ENCODE results near the gene ERGIC2. TPM values are rescaled to one million over a fixed set of nuclear protein-coding genes. Genes with fewer than 3 reads are reported as not detected.

ERGIC2 gene
- total and polyA plus RNA-seq, 10 of the 15 experiments (the other 5 are each of a cell fraction or from before 2014, with no cell fraction given) = 26.1 to 181 (median 83.9) TPM

- TF ChIP-seq SMAD1 (IDR thresholded peaks at IDR 0.05; ENCODE audit: low read depth, partially characterized antibody) (no peak), MYC (IDR thresholded peaks at IDR 0.05; ENCODE audit: insufficient read depth, insufficient read length, insufficient replicate concordance, low read length, severe bottlenecking) (peak; percentile 64), CREM (IDR thresholded peaks at IDR 0.05; ENCODE audit: low read depth) (peak; percentile 94), BMI1 (IDR thresholded peaks at IDR 0.05; ENCODE audit: borderline replicate concordance) (no peak), BCL3 (IDR thresholded peaks at IDR 0.05; ENCODE audit: borderline replicate concordance, insufficient read depth, low read depth, low read length, poor library complexity, severe bottlenecking) (no peak), ZNF274 (IDR thresholded peaks at IDR 0.05; ENCODE audit: insufficient read depth, insufficient read length) (no peak), E4F1 (IDR thresholded peaks at IDR 0.05; ENCODE audit: borderline replicate concordance, partially characterized antibody) (no peak), KAT2A (conservative IDR thresholded peaks at IDR 0.05; ENCODE audit: control insufficient read depth, low read depth, low read length) (no peak), YBX1 (IDR thresholded peaks at IDR 0.05) (no peak), USF1 (IDR thresholded peaks at IDR 0.05; ENCODE audit: borderline replicate concordance, extremely low read length, insufficient read depth, low read depth, low read length) (no peak), PRDM15 (CRISPR knock-in tag; IDR thresholded peaks at IDR 0.05) (no peak), ZNF622 (IDR thresholded peaks at IDR 0.05) (no peak), CHD1 (IDR thresholded peaks at IDR 0.05; ENCODE audit: low read depth, low read length) (no peak), BCLAF1 (IDR thresholded peaks at IDR 0.05) (no peak), HDAC2 (IDR thresholded peaks at IDR 0.05) (peak; percentile 85; the same call in 1 of the 2 replicates)
These were observed at the start of gene ERGIC2 (continued) for GRCh38 chr12:29380536-29381523.

Data from GM12878 (cell line).